Aorta (tissue), 5 donors: ENCODE data around the gene SLAMF1. TPM values are rescaled to one million over a fixed set of nuclear protein-coding genes. Genes with fewer than 3 reads are reported as not detected.

Source experiments
- ATAC-seq: fragments of 200-7000 bp; cut with Tn5 transposase; one replicate; pipeline ENCODE4 v1.9.1; 2022; ENCODE audit warnings: moderate library complexity; ENCODE audit not compliant: low FRiP score
- DNase-seq, 2 donors: peaks; one replicate each; pipeline ENCODE4 v3.0.0-alpha.2; 2020
- H3K27ac ChIP-seq, 2 donors: one replicate each; pipeline ENCODE4 v1.5.1; 2013; ENCODE audit warnings: low read length in 2 of 2, mild to moderate bottlenecking in 2 of 2, moderate library complexity in 2 of 2, control low read depth in 1 of 2, inconsistent platforms in 1 of 2, low read depth in 1 of 2
- H3K27me3 ChIP-seq, 2 donors: one replicate each; pipeline ENCODE4 v1.6.1; 2013; ENCODE audit warnings: control low read depth in 1 of 2, low read length in 1 of 2, mild to moderate bottlenecking in 1 of 2, moderate library complexity in 1 of 2; ENCODE audit not compliant: insufficient read depth in 2 of 2, control insufficient read depth in 1 of 2
- H3K36me3 ChIP-seq, 2 donors: one replicate each; pipeline ENCODE4 v1.6.1; 2013; ENCODE audit warnings: control low read depth in 1 of 2, low read length in 1 of 2, mild to moderate bottlenecking in 1 of 2; ENCODE audit not compliant: insufficient read depth in 2 of 2, control insufficient read depth in 1 of 2
- H3K4me1 ChIP-seq, 2 donors: one replicate each; pipeline ENCODE4 v1.6.1; 2013; ENCODE audit warnings: low read length in 2 of 2, control low read depth in 1 of 2, mild to moderate bottlenecking in 1 of 2, moderate library complexity in 1 of 2; ENCODE audit not compliant: insufficient read depth in 2 of 2, control insufficient read depth in 1 of 2
- H3K4me3 ChIP-seq, 2 donors: one replicate each; pipeline ENCODE4 v1.5.1; 2013; ENCODE audit warnings: low read length in 2 of 2, control low read depth in 1 of 2, mild to moderate bottlenecking in 1 of 2
- H3K9me3 ChIP-seq: one replicate; pipeline ENCODE4 v1.6.1; 2013; ENCODE audit warnings: mild to moderate bottlenecking, low read length; ENCODE audit not compliant: control insufficient read depth
- WGBS, 2 donors: extraction: QIAGEN DNeasy Blood & Tissue Kit; methylation state at CpG; one replicate each; pipeline ENCODE4 v1.1.7; 2013; 5-methylcytosine and 5-hydroxymethylcytosine counted together
- intact Hi-C, 2 donors: fragments of 100-400 bp; cut with DNase I; formaldehyde crosslinking; loops; one replicate each; pipeline versions ENCODE4 v1.14.2 to v1.15.0; 2022
- polyA plus RNA-seq, 2 donors: library from polyadenylated mRNA; stranded (reverse); fragments of 200-250 nt; gene quantifications; one replicate each; pipeline ENCODE4 v1.2.3, GENCODE V29; 2013
- total RNA-seq, 2 donors: library from RNA; stranded (reverse); fragmentation: NEBNext Ultra II Directional; extraction: Animal tissue kit (Norgen Biotek cat#: 25700); gene quantifications; one replicate each; pipeline ENCODE4 v1.2.1, GENCODE V29; 2021
- donor health status: healthy with polysubstance abuse.
- donor health status: Bipolar disorder and iron deficiency.
- donor health status: DM: no; HTN: no; CAD: no.
- donor health status: DM: no; HTN: no; CAD: no.
- donor health status: DM: yes; HTN: yes; CAD: no.

SLAMF1 gene
- total and polyA plus RNA-seq, 4 donors, result 1.6 to 2.4 TPM; not detected in 2

- Histone ChIP-seq H3K9me3 (no peaks in the 10 kb centered on the region), H3K4me1 (no peaks in the 10 kb centered on the region), H3K27ac (no peak overlapping the region), H3K27me3 (no peaks in the 10 kb centered on the region), H3K36me3 (no peaks in the 10 kb centered on the region), H3K4me3 (no peak overlapping the region)
- WGBS, 2 donors, result 35 to 56% methylated on average over 1 of the region's 1 CpG
- no peak for DNase-seq
- no peak for ATAC-seq
- intact Hi-C loops, result no loop called here
These were observed 66.5 kb downstream of the SLAMF1 start for GRCh38 chr1:160580221-160580812.

- no peaks in the 10 kb centered on the region for H3K36me3 ChIP-seq
- 63 to 65% methylated on average over 3 of the region's 3 CpGs for WGBS, 2 donors
- no peaks in the 10 kb centered on the region for H3K4me1 ChIP-seq
- ATAC-seq (no peak), DNase-seq (no peak)
- intact Hi-C loops, result no loop called here
- H3K9me3 ChIP-seq, result peaks cover 1% of the 10 kb centered on the region
- no peak within 1 kb of the TSS for H3K4me3 ChIP-seq
- H3K27me3 ChIP-seq, result no peaks in the 10 kb centered on the region
- H3K27ac ChIP-seq, result no peak within 1 kb of the TSS
These were observed 67.6 kb downstream of the SLAMF1 start, which contains the start of gene CD84 for GRCh38 chr1:160579216-160579701. Gene CD84 (minus strand): TSS chr1:160579496. CDS start chr1:160579437, 59 bp downstream.

GRCh38 chr1:160578525-160579191 is 68.2 kb downstream of the SLAMF1 start:
- H3K36me3 ChIP-seq, result no peaks in the 10 kb centered on the region
- 44 to 49% methylated on average over 3 of the region's 3 CpGs for WGBS, 2 donors
- H3K4me3 ChIP-seq, result no peak overlapping the region
- intact Hi-C loops, result no loop called here
- H3K27me3 ChIP-seq, result no peaks in the 10 kb centered on the region
- peaks cover 1% of the 10 kb centered on the region for H3K9me3 ChIP-seq
- ATAC-seq (no peak), DNase-seq (no peak)
- H3K4me1 ChIP-seq, result no peaks in the 10 kb centered on the region
- no peak overlapping the region for H3K27ac ChIP-seq

GRCh38 chr1:160578175-160578524 is 68.7 kb downstream of the SLAMF1 start:
- H3K27ac ChIP-seq, result no peak overlapping the region
- H3K4me3 ChIP-seq, result no peak overlapping the region
- intact Hi-C loops, result no loop called here
- H3K27me3 ChIP-seq, result no peaks in the 10 kb centered on the region
- H3K36me3 ChIP-seq, result no peaks in the 10 kb centered on the region
- H3K9me3 ChIP-seq, result peaks cover 1% of the 10 kb centered on the region
- DNase-seq (no peak), ATAC-seq (no peak)
- no peaks in the 10 kb centered on the region for H3K4me1 ChIP-seq
- WGBS, 2 donors, result 63% methylated on average over 3 of the region's 3 CpGs

GRCh38 chr1:160577671-160578070 is 69.2 kb downstream of the SLAMF1 start:
- WGBS, 2 donors, result 61 to 62% methylated on average over 2 of the region's 2 CpGs
- intact Hi-C loops, result no loop called here
- Histone ChIP-seq H3K9me3 (peaks cover 1% of the 10 kb centered on the region), H3K4me3 (no peak overlapping the region), H3K4me1 (no peaks in the 10 kb centered on the region), H3K27me3 (no peaks in the 10 kb centered on the region), H3K27ac (no peak overlapping the region), H3K36me3 (no peaks in the 10 kb centered on the region)
- ATAC-seq (no peak), DNase-seq (no peak)

- no peaks in the 10 kb centered on the region for H3K4me1 ChIP-seq
- no peaks in the 10 kb centered on the region for H3K36me3 ChIP-seq
- no peaks in the 10 kb centered on the region for H3K27me3 ChIP-seq
- H3K4me3 ChIP-seq, result no peak overlapping the region
- no peak for DNase-seq
- 40 to 83% methylated on average over 1 to 2 of the region's 2 CpGs for WGBS, 2 donors
- intact Hi-C loops, result no loop called here
- no peak for ATAC-seq
- no peak overlapping the region for H3K27ac ChIP-seq
- peaks cover 1% of the 10 kb centered on the region for H3K9me3 ChIP-seq
These were observed 70.0 kb downstream of the SLAMF1 start for GRCh38 chr1:160576884-160577283.

- Histone ChIP-seq H3K9me3 (peaks cover 1% of the 10 kb centered on the region), H3K27ac (no peak overlapping the region), H3K36me3 (no peaks in the 10 kb centered on the region), H3K27me3 (no peaks in the 10 kb centered on the region), H3K4me3 (no peak overlapping the region), H3K4me1 (no peaks in the 10 kb centered on the region)
- no peak for DNase-seq
- intact Hi-C loops, result no loop called here
- 64 to 76% methylated on average over 3 of the region's 3 CpGs for WGBS, 2 donors
- ATAC-seq, result no peak
These were observed 70.5 kb downstream of the SLAMF1 start for GRCh38 chr1:160576390-160576789.

- Histone ChIP-seq H3K4me1 (no peaks in the 10 kb centered on the region), H3K27me3 (no peaks in the 10 kb centered on the region), H3K27ac (no peak overlapping the region), H3K36me3 (no peaks in the 10 kb centered on the region), H3K4me3 (no peak overlapping the region), H3K9me3 (peaks cover 1% of the 10 kb centered on the region)
- peak in 1 of 2 donors; percentile 56 for DNase-seq
- ATAC-seq, result no peak
- 73 to 81% methylated on average over 5 of the region's 5 CpGs for WGBS, 2 donors
- intact Hi-C loops, result no loop called here
These were observed 71.7 kb downstream of the SLAMF1 start for GRCh38 chr1:160575112-160575664.

GRCh38 chr1:160570840-160571239 is 76.0 kb downstream of the SLAMF1 start:
- H3K4me1 ChIP-seq, result no peaks in the 10 kb centered on the region
- no peak overlapping the region for H3K27ac ChIP-seq
- no peak for ATAC-seq
- no peaks in the 10 kb centered on the region for H3K27me3 ChIP-seq
- peaks cover 1% of the 10 kb centered on the region for H3K9me3 ChIP-seq
- DNase-seq, result no peak
- intact Hi-C loops, result no loop called here
- no peak overlapping the region for H3K4me3 ChIP-seq
- WGBS, 2 donors, result 80 to 82% methylated on average over 3 of the region's 3 CpGs
- no peaks in the 10 kb centered on the region for H3K36me3 ChIP-seq
